ENCODE measurements around the gene SF3A1. TPM values are rescaled to one million over a fixed set of nuclear protein-coding genes. Genes with fewer than 3 reads are reported as not detected.
A peak's percentile ranks its signal among the peaks of the same experiment; 100 is the strongest.

The SF3A1 gene
- total and polyA plus RNA-seq, 9 of the 15 experiments (the other 6 are each of a cell fraction or from before 2014, with no cell fraction given) = 6.7 to 228 (median 13.0) TPM

GRCh38 chr22:30356449-30357235, at the start of gene SF3A1, which contains the start of gene CCDC157 (continued):
- TF ChIP-seq HMGXB4 (CRISPR knock-in tag; IDR thresholded peaks at IDR 0.05) (no peak), COPS2 (conservative IDR thresholded peaks at IDR 0.05) (no peak), NFYB (IDR thresholded peaks at IDR 0.05; ENCODE audit: extremely low read depth, insufficient read length) (no peak), ZMIZ1 (IDR thresholded peaks at IDR 0.05; ENCODE audit: low read depth in 2 of 2, low read length in 2 of 2) (no peak), MNT (conservative IDR thresholded peaks at IDR 0.05) (peak; percentile 51 to 83), JUNB (CRISPR knock-in tag; conservative IDR thresholded peaks at IDR 0.05) (no peak), ELF4 (CRISPR knock-in tag; IDR thresholded peaks at IDR 0.05) (0 out of 2 replicates have a peak, but pooled peaks have one; percentile 13), ZNF717 (CRISPR knock-in tag; IDR thresholded peaks at IDR 0.05) (no peak), SAFB (IDR thresholded peaks at IDR 0.05; ENCODE audit: borderline replicate concordance, low read depth, low read length) (no peak), RFX7 (CRISPR knock-in tag; IDR thresholded peaks at IDR 0.05) (no peak), TAF9B (IDR thresholded peaks at IDR 0.05; ENCODE audit: partially characterized antibody) (no peak), ZBED1 (IDR thresholded peaks at IDR 0.05) (no peak), GTF3C2 (IDR thresholded peaks at IDR 0.05; ENCODE audit: borderline replicate concordance, extremely low read depth, insufficient read length) (no peak), HDAC3 (IDR thresholded peaks at IDR 0.05; ENCODE audit: borderline replicate concordance, partially characterized antibody) (no peak), MAFG (tag; conservative IDR thresholded peaks at IDR 0.05) (no peak), ZKSCAN1 (IDR thresholded peaks at IDR 0.05; ENCODE audit: low read depth, low read length) (no peak), ZNF24 (IDR thresholded peaks at IDR 0.05) (no peak)

Measured in K562 (cell line).